NCI-H128 (cell line): ENCODE data around the gene CAMK2D.

Source experiments
- DNase-seq: peaks from one replicate; lab custom pipeline; 2025; ENCODE audit not compliant: unreplicated experiment; lab: John Stamatoyannopoulos, UW

The CAMK2D gene

DNA sequence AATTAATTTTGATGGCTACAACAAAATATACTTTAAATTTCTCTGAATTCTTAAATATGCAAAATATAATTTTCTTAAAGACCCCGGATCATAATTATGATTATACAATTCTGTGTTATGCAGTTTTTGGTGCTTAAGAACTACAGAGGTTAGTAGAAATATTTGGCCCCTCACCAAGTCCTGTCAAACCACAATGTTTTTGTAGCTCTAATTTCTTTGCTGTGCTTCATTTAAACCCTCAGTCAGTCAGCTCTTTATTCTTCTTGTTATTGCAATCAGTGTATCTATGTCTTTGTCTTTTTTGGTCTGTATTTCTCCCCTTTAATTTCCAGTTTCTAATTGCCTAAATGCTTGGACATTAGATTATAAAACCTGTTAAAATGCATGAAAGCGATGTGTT is 186.1 kb downstream of the CAMK2D start:
- no peak for DNase-seq

DNA sequence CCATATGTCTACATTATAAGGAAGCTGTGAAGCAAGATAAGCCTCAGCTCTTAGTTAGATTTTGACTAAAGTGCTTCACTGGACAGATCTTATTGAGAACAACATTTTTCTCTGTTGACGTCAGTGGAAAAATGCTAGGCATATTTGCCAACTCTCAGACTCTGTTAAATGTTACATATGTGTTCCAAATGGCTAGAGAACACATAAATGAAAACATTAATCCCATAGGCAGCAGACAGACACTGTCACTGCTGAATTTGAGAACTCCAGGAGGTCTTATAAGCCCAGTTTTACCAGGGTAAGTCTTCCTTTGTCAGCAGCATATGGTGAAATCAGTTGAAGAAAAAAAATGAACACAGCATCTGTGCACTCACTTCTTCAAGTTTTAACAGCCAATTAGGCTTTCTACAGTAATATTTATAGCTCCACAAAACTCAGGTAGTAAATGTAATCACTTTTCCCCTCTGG is 186.9 kb downstream of the CAMK2D start:
- DNase-seq = no peak

DNA sequence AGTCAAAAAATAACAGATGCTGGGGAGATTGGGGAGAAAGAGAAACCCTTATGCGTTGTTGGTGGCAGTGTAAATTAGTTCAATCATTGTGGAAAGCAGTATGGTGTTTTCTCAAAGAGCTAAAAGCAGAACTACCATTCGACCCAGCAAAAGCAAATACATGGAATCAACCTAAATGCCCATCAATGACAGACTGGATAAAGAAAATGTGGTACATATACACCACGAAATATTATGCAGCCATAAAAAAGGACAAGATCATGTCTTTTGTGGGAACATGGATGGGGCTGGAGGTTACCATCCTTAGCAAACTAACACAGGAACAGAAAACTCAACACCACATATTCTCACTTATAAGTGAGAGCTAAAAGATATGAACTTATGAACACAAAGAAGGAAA is 188.9 kb downstream of the CAMK2D start:
- DNase-seq = no peak

DNA sequence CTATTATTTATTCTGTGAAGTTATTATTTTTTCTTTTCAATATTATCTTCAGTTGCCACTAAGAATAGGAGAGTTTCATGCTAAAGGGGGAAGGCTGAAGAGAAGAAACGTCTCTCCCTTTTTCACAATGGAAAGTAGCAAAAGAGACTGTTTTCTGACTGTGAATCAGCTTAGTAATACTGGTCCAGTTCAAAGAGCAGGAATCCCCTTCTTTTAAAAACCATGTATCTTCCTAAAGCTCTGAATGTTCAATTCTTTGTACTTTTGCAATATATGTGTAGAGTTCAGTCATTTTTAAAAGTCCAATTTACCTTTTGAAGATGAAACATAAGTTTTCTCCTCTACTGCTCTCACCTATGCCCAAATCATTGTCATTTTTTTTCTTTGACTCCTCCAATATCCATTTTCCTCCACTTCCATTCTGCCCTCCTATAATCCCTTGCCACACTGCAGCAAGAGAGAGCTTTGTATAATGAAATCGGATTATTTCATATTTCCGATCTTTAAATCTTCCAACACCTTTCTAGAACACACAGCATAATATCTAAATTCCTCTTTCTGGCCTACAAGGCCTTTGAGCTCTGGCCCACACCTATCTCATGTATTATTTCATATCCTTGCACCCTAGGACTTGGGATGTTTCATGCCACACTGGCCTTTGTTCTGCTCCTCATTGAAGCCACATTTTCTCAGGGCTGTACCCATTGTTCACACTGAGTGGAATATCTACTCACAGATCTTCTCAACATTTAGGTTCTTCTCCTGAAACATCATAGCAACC is 195.3 kb downstream of the CAMK2D start:
- DNase-seq = no peak

DNA sequence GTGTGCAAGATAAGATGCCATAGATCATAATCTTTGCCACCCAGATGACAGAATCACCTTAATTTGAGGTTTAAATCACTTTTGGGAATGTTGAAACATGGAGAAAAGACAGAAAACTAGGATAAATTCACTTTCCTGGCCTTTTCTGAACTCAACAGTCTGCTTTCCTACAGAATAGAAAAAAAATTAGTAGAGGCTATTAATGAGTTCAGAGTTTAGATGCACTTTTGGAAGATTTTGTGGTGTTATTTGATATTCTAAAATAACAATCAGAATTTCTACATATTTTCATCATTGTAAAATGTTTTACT is 195.9 kb downstream of the CAMK2D start:
- no peak for DNase-seq

DNA sequence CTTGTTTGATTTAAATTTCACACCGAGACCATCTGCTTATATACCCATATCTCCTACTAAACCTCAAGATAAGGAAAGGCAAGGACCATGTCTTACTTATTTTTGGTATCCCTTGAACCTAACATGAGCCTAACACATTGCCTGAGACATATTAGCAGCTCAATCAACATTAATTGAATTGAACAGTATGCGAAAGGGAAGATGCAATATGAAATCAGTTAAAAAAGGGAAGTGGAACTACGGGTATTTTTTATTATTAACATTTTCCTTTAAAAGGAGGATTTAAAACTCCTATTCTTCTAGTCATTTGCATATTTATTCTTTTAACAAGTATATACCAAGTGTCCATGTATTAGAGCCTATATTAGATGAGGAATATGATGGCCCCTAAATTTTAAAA is 197.0 kb downstream of the CAMK2D start:
- no peak for DNase-seq

DNA sequence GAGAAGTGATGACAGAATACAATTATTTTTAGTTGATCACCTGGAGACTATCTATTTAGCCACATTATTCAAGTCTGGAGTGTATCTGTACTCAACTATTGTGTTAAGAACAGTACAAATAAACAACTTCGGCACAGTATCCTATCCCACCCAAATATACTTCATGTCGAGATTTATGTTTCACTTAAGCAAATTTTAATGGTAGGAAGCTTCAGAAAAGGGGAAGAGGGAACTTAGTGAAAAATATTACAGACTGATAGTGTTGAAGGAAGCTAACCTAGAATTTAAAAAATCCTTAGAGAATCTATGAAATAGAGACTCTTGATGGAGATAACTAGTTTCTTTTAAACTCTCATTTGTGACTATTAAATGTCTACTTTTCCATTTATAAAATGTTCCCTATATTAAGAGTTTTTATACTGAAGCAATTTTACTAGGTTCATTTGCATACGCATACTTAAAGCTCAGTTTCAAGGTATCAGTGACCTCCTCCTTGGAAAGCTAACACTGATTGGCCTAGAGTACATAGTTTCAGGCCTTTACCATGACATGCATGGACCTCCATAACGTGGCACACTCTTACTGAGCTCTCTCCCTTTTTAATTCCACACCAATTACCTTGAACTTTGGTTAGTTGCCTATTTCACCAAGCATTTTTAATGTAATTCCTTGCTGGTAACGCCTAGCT is 197.7 kb downstream of the CAMK2D start:
- no peak for DNase-seq

DNA sequence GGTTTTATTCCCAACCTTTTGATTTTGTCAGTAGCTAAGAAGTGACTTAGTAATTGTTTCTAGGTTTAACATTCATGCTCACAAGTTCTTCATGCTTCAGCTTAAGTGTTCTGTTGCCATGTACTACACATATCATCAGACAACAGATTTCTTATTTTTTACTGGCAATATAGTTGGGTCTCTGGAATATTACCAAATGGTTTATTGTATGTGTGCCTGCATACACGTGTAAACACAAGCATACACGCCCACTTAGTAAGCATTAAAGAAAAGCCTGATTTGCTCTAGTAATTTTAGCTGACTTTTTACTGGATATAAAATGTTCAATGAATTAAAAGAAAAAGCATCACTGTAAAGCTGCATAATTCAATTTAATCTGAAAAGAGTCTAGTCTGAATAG is 199.8 kb downstream of the CAMK2D start:
- DNase-seq = no peak

DNA sequence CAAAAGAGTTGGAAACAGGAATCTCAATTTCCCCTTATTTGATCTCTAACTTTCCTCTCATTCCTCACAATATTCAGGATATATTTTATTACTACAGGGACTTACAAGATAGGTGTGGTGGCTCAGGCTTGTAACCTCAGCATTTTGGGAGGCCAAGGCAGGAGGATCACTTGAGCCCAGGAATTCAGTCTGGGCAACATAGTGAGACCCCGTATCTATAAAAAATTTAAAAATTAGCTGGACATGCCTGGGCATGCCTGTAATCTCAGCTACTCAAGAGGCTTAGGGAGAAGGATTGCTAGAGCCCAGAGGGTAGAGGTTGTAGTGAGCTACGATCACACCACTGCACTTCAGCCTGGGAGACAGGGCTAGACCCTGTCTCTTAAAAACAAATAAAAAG is 200.4 kb downstream of the CAMK2D start:
- no peak for DNase-seq

DNA sequence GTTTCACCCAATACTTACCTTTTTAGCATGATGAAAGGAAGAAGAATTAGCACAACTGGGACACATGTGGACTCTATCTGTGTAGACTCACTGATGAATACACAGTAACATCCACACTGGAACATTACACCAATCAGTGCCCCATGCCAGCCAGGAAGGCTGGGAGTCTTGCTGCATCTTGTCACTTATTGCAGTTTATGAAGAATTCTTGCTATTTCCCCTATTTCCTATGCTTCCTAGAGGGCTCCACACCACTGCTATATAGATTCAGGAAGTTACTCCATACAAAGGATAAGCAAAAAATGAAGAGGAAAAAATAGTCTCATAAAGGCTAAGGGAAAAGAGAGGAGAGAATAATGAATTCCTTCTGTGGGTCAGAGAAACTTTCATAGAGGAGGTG is 201.0 kb downstream of the CAMK2D start:
- DNase-seq = no peak

DNA sequence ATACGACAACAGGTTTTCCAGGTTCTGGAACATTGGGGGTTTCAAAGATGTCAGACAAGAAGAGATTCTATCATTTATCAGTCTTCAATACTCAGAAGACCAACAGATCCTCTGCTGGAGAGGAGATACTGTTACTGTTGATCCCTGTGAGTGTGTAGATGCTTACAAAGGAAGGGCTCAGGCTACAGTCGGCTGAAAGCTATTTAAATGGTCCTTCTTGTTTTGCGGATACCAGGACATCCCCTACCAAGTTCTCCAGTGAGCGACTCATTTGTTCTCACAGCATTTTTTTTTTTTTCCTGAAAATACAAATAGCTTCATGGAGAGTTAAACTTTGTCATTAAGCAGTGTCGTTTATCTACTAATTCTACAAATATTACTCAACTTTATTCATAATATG is 201.6 kb downstream of the CAMK2D start:
- no peak for DNase-seq

DNA sequence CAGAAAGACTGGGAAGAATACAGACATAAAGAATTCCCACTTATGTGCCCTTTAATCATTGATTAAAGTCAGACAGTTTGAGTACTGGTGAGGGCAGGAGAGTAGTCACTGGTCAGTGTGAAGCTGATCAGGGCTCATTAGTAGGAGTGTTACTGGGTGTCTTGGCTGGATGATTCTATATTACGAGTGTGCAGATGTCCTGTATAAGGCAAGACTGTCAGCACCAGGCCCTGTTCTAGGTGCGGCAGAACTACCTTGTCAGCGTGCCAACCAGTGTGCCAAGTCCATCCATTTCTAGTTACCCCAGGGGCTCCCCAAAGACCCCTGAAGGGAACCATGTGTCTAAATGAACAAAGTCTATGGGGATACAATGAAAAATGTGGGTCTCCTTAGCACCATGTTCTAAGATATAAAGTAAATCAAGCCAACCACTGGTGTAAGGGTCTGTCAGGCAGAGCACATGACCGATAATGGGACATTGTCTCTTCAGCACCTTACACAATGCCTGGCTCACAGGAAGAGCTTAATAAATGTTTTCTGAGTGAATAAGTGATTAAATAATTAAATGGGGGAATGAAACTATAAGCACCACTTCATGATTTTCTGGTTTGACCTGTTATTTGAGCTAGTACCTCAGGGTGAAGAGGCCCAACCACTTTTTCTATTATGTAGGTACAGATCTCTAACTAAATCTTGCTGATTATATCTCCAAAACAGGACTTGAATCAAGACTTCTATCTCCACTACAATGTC is 205.0 kb downstream of the CAMK2D start:
- DNase-seq = no peak

DNA sequence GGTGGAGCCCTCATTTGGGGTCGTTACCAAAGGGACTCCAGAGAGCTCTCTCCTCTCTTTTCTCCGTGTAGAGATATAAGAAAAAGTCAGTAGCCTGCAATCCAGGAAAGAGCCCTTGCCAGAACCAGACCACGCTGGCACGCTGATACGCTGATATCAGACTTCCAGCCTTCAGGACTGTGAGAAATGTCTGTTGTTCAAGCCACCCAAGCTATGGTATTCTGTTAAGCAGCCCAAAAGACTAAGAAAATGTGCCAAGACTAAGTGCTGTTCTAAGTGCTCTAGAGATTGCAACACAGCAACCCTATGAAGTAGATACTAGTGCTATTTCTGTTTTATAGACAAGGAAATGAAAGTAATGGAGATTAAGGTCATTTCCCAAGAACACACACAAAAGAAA is 205.7 kb downstream of the CAMK2D start:
- DNase-seq = no peak

DNA sequence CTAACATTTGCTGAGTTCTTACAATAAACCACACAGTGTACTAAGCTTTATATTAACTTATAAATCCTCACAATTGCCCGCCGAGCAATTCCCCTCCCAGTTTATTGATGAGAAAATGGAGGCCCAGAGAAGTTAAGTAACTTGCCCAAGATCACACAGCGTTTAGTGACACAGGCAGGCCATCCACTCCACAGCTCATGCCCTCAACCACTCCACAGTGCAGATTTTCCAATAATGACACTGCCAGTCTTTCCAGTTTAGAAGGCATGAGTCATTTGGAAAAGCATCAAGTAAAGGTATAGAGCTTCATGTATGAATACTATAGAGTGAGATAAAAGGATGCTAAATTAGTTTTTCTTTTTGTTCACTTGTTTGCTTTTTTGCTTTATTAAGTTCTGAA is 208.5 kb downstream of the CAMK2D start:
- no peak for DNase-seq

DNA sequence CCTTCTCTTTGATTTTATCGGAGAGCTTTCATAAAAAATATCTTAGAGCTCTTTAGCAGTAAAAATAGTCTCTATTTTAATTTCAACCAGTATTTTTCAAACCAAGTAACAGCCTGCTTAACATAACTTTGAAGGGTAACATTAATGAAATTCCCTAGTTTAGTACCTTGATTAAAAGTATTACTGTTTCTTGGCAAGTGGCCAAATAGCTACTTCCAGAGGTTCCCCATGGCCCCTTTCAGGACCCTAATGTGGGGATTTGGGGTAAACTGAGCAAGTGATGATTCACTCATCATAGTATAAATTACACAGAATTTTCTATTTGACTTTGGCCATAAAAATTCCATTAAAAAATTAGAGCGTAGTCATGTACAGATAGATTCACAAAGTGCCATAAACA is 211.0 kb downstream of the CAMK2D start:
- DNase-seq = no peak

DNA sequence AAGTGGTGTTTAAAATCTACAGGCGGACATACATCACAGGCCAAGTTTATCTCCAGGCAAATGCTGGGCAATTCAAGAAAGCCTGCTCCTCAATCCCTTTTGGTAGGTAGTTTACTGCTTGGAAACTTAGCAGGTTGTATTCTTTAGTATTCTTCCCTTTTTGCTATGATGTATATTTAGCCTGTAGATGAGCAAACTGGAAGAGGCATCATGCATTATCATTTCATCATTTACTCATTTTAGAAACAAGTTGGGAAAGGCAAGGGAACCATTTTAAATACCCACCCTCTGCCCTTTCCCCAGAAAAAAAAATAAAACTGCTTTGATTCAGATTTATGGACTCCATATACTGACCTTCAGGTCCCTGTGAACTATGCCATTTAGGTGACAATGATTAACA is 213.2 kb downstream of the CAMK2D start:
- DNase-seq = no peak

DNA sequence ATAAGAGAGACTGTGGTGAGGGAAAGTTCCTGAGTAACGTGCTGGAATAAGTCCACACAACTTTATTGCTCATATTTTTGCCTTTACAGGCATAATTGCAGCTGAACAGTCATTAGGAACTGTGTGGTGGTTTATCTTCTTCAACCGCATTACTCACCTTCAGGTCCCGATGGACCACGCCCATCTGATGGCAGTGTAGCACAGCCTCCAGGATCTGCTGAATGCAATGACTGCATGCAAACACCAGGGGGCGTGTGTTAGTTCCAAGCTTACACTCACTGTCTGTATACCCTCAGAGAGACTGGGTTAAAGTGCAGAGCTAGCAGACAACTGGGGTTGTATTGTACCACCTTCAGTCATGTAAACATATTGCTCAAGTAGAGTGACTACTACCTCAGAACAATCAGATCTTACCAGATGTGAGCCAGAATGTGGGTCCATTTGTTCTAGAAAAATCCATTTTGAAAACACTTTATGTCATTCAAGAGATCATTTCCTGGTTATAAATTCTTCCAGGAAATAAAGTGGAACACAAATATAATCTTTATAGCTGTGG is 214.0 kb downstream of the CAMK2D start:
- DNase-seq = no peak

DNA sequence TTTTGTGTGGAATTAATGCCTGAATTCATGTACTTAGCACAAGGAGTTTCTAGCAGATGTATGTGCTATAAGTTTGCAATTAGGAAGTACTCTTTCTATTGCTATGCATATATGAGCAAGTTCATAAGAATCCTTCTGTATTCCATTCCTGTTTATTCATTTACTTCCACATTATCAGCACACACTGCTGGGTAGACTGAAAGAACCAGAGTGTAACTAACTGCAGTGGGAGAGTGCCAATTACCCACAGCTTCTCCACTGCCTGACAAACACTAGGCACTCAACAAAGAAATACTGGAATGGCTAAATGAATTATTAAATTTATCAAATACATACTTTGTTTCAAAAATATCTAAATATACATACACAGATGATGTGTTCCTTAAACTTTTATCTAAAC is 219.6 kb downstream of the CAMK2D start:
- DNase-seq = no peak

DNA sequence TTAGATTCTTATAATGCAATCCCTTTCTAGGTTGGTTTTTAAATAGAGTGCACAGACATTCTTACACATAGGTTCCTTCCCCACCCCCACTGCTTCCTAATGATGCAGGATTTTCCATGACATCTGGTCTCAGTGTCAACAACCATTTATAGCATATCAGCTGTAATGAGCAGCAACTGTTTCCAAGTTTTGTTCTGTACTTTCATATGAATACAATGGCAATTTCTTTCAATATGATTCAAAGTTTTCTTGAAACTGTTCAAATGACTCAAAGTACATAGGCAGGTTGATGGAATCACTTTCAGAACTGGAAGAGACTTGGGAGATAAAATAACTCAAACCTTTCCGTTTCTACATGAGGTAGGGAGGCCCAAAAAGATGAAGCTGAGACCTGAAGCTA is 220.7 kb downstream of the CAMK2D start:
- no peak for DNase-seq

DNA sequence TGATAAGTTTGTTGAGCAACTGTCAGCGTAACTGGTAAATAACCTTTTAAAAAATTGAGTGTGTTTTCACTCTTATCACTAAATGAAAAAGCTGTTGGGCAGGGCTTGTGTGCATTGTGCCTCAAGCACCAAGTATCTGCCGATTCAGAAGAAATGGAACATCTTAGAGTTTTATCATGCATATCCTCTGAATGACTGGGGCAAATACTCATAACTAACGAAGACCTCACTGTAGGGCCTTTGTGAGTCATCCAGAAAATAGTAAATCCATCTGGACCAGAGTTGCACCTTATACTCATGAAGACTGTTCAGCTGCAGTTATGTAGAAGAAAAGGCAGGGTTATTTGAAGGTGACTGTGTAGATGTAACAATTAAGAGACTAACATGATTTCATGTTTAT is 222.1 kb downstream of the CAMK2D start:
- DNase-seq = no peak

DNA sequence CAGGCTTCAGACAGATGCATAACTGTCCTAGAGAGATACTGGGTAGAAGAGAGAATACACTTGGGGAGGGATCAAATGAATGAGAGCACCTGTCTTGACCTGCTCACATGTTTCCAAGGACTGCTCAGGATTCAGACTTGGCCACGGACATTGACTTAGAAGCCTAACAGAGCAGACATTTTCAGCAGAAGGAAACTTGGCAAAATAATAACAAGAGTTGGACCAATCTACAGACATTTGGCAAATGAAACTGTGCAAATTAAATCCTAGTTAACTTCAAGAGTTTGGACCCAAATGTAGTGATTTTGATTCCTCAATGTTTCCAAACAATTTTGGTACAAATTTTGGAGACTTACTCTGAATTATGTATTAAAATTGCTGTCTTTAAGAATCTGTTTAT is 223.9 kb downstream of the CAMK2D start:
- DNase-seq = no peak

DNA sequence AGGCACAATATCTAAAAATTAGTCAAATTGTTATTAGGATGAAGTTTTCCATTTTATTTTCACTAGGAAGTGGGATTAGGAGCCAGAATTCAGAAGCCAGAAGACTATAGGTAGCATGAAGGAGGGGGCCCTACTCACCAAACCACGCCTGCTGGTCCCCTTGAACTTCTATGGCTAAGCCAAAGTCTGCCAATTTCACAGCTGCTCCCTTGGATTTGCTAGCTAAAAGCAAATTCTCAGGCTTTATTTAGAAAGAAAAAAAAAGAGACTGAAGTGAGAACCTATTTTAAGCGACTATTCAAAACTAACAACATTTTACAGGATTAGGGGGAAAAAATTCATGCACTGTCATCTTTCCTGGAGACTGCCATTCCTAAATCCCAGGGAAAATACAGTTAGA is 224.3 kb downstream of the CAMK2D start:
- no peak for DNase-seq
